Liver (tissue), 9 donors: Measurements from ENCODE around the gene SETD5. TPM values are rescaled to one million over a fixed set of nuclear protein-coding genes. Genes with fewer than 3 reads are reported as not detected.

ENCODE experiments used
- DNase-seq: peaks from one replicate; pipeline ENCODE4 v3.0.0-alpha.2; 2017; ENCODE audit warnings: low spot score
- H3K27ac ChIP-seq, 2 donors: one replicate each; pipeline ENCODE4 v1.7.0; 2013; ENCODE audit warnings: inconsistent platforms in 2 of 2, low read length in 2 of 2, control low read depth in 1 of 2, low read depth in 1 of 2, mild to moderate bottlenecking in 1 of 2
- H3K27me3 ChIP-seq, 4 donors: one replicate each; pipeline versions ENCODE4 v1.6.1 to v1.7.0; 2013; ENCODE audit warnings: low read length in 3 of 4, inconsistent platforms in 1 of 4, mild to moderate bottlenecking in 1 of 4, moderate library complexity in 1 of 4; ENCODE audit not compliant: control insufficient read depth in 4 of 4, insufficient read depth in 4 of 4
- H3K36me3 ChIP-seq, 4 donors: one replicate each; pipeline versions ENCODE4 v1.6.1 to v1.7.0; 2013; ENCODE audit warnings: low read length in 3 of 4, mild to moderate bottlenecking in 3 of 4, low read depth in 1 of 4, moderate library complexity in 1 of 4; ENCODE audit not compliant: control insufficient read depth in 4 of 4, insufficient read depth in 3 of 4
- H3K4me1 ChIP-seq, 4 donors: one replicate each; pipeline versions ENCODE4 v1.6.1 to v1.7.0; 2013; ENCODE audit warnings: low read length in 3 of 4, mild to moderate bottlenecking in 3 of 4, moderate library complexity in 1 of 4; ENCODE audit not compliant: control insufficient read depth in 4 of 4, insufficient read depth in 4 of 4
- H3K4me3 ChIP-seq, 3 donors: one replicate each; pipeline versions ENCODE4 v1.6.1 to v1.7.0; 2013; ENCODE audit warnings: low read length in 3 of 3, control low read depth in 1 of 3, low read depth in 1 of 3, mild to moderate bottlenecking in 1 of 3
- H3K9ac ChIP-seq, 2 donors: one replicate each; pipeline ENCODE4 v1.7.0; 2013; ENCODE audit warnings: low read length in 2 of 2, mild to moderate bottlenecking in 2 of 2, moderate library complexity in 2 of 2, control low read depth in 1 of 2, low read depth in 1 of 2
- H3K9me3 ChIP-seq, 4 donors: one replicate each; pipeline versions ENCODE4 v1.6.1 to v1.7.0; 2013; ENCODE audit warnings: low read length in 3 of 4; ENCODE audit not compliant: control insufficient read depth in 4 of 4
- CTCF ChIP-seq: fragments of 150-350 bp; IDR thresholded peaks from 2 replicates; pipeline ENCODE4 v1.5.1; 2017; ENCODE audit warnings: improper control_type of control experiment, low read depth, low read length; ENCODE audit not compliant: missing input control
- EGR1 ChIP-seq, 2 donors: IDR thresholded peaks; 2 replicates each; pipeline ENCODE4 v1.6.1; 2016 to 2018; ENCODE audit warnings: antibody characterized with exemption in 2 of 2, low read depth in 2 of 2
- FOXA2 ChIP-seq: IDR thresholded peaks from 2 replicates; pipeline ENCODE4 v1.6.1; 2016; ENCODE audit warnings: antibody characterized with exemption
- GABPA ChIP-seq, 2 donors: IDR thresholded peaks in 1 of 2; conservative IDR thresholded peaks in 1 of 2; 2 replicates each; pipeline ENCODE4 v1.6.1; 2016; ENCODE audit warnings: antibody characterized with exemption in 2 of 2, mild to moderate bottlenecking in 1 of 2, moderate library complexity in 1 of 2
- HNF4A ChIP-seq, 2 donors: conservative IDR thresholded peaks; 2 replicates each; pipeline ENCODE4 v1.6.1; 2016; ENCODE audit warnings: antibody characterized with exemption in 2 of 2, mild to moderate bottlenecking in 2 of 2
- MAX ChIP-seq: IDR thresholded peaks from 2 replicates; pipeline ENCODE4 v1.6.1; 2016; ENCODE audit warnings: antibody characterized with exemption
- NR2F2 ChIP-seq: IDR thresholded peaks from 2 replicates; pipeline ENCODE4 v1.6.1; 2016; ENCODE audit warnings: antibody characterized with exemption
- RAD21 ChIP-seq, 2 donors: IDR thresholded peaks; 2 replicates each; pipeline ENCODE4 v1.6.1; 2016; ENCODE audit warnings: antibody characterized with exemption in 2 of 2, mild to moderate bottlenecking in 2 of 2
- REST ChIP-seq: IDR thresholded peaks from 2 replicates; pipeline ENCODE4 v1.6.1; 2016; ENCODE audit warnings: antibody characterized with exemption, mild to moderate bottlenecking
- RXRA ChIP-seq, 2 donors: IDR thresholded peaks; 2 replicates each; pipeline ENCODE4 v1.6.1; 2017 to 2018; ENCODE audit warnings: antibody characterized with exemption in 2 of 2, mild to moderate bottlenecking in 1 of 2
- SP1 ChIP-seq: IDR thresholded peaks from 2 replicates; pipeline ENCODE4 v1.6.1; 2018; ENCODE audit warnings: antibody characterized with exemption, mild to moderate bottlenecking
- YY1 ChIP-seq: IDR thresholded peaks from 2 replicates; pipeline ENCODE4 v1.6.1; 2016; ENCODE audit warnings: antibody characterized with exemption, mild to moderate bottlenecking
- ZBTB33 ChIP-seq: IDR thresholded peaks from 2 replicates; pipeline ENCODE4 v1.6.1; 2016; ENCODE audit warnings: antibody characterized with exemption
- WGBS: extraction: QIAGEN DNeasy Blood & Tissue Kit; methylation state at CpG from one replicate; pipeline ENCODE4 v1.1.7; 2013; 5-methylcytosine and 5-hydroxymethylcytosine counted together
- polyA plus RNA-seq, 2 donors: library from polyadenylated mRNA; stranded (reverse) in 1 of 2; unstranded in 1 of 2; fragments of 200-250 nt in 1 of 2; fragments of >200 nt in 1 of 2; fragmentation: Nextera tagmentation in 1 of 2; extraction: Ambion mirVana in 1 of 2; gene quantifications; one replicate each; pipeline versions ENCODE4 v1.2.1 to v1.2.3, GENCODE V29; 2013 to 2015
- total RNA-seq, 2 donors: library from RNA; depleted of rRNA; stranded (reverse); fragments of >200 nt; gene quantifications; one replicate each; pipeline ENCODE4 v1.2.3, GENCODE V29; 2014
- donor health status: healthy.
- donor health status: healthy.
- donor health status: healthy.
- donor health status: healthy.
- donor health status: healthy.

Gene SETD5
- total and polyA plus RNA-seq, 4 donors, result 17.9 to 76.6 (median 24.3) TPM

DNA sequence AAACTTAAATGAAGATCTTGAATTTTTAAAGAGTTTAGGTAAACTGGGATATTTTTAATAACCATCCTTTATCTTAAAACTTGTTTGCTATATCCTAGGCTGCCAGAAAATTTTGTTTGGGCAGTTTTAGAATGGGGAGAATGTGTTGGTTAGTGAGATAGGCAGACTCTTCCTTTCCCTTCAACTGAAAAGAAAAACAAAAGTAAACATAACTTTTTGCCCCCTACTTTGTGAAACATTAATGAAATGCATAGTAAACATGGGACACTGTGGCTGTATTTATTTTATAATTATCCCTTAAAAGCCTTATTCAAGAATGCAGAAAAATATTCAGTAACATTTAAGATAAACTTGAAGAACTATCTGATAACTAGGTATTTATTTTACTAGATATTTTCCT, 31.0 kb downstream of the SETD5 start:
- Histone ChIP-seq H3K36me3 (peaks cover 11 to 47% (median 42%) of the 10 kb centered on the region in 4 donors), H3K27ac (peak overlapping the region in 1 of 2 donors; percentile 38)

DNA sequence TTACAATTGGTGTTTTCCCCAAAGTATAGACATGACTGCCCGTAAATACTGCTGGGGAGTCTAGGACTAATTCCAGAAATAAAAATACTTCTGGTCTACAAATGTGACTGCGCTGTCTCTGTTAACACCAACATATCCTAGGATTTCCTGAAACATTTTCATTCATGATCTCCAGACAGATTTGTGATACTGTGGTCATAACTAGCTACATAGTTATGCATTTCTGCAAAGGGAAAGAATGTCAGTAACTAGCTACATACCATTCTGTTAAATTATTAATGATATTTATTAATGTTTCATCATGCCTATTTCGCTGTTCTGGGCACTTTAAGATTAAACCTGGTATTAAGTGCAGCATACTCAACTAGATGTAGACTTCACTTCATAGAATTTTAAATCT, 33.3 kb downstream of the SETD5 start:
- WGBS, result 93% methylated on average over 3 of the region's 3 CpGs
- no peak overlapping the region for H3K27ac ChIP-seq
- TF ChIP-seq NR2F2 (no peak), REST (no peak), MAX (no peak), GABPA (IDR thresholded peaks at IDR 0.05 in 1 of 2, conservative IDR thresholded peaks at IDR 0.05 in 1 of 2) (no peak), SP1 (no peak), EGR1 (IDR thresholded peaks at IDR 0.05; ENCODE audit: low read depth in 2 of 2) (no peak), CTCF (no peak), ZBTB33 (no peak), YY1 (no peak), FOXA2 (no peak)
- H3K9ac ChIP-seq, result no peak overlapping the region
- H3K4me3 ChIP-seq, result no peak overlapping the region
- H3K27me3 ChIP-seq, result no peaks in the 10 kb centered on the region
- DNase-seq, result no peak
- H3K36me3 ChIP-seq, result peaks cover 12 to 67% (median 64%) of the 10 kb centered on the region in 4 donors
- H3K9me3 ChIP-seq, result no peaks in the 10 kb centered on the region
- H3K4me1 ChIP-seq, result peaks cover 0 to 28% (median 20%) of the 10 kb centered on the region in 4 donors

More for the DNA sequence above, 31.0 kb downstream of the SETD5 start:
- H3K9me3 ChIP-seq, result no peaks in the 10 kb centered on the region
- peaks cover 3 to 43% (median 33%) of the 10 kb centered on the region in 4 donors for H3K4me1 ChIP-seq
- no peak overlapping the region for H3K4me3 ChIP-seq
- H3K9ac ChIP-seq, result no peak overlapping the region
- no peaks in the 10 kb centered on the region for H3K27me3 ChIP-seq
- no peak for DNase-seq
- no peak for TF ChIP-seq FOXA2
- TF ChIP-seq RXRA (IDR thresholded peaks at IDR 0.05), result peak in 1 of 2 donors; percentile 15
- TF ChIP-seq RAD21 (IDR thresholded peaks at IDR 0.05), result peak in 1 of 2 donors; percentile 4
- TF ChIP-seq GABPA (IDR thresholded peaks at IDR 0.05 in 1 of 2, conservative IDR thresholded peaks at IDR 0.05 in 1 of 2), result no peak
- TF ChIP-seq REST, result no peak
- peak in 1 of 2 donors; percentile 11 for TF ChIP-seq HNF4A (conservative IDR thresholded peaks at IDR 0.05)
- TF ChIP-seq YY1, result no peak
